NOMO-1 (cell line): ENCODE results near the gene NRIP3.
A peak's percentile ranks its signal among the peaks of the same experiment; 100 is the strongest.

Experiments used
- DNase-seq, 2 experiments: peaks; one replicate each; lab custom pipeline; 2025; ENCODE audit not compliant: unreplicated experiment in 2 of 2; lab: John Stamatoyannopoulos, UW

Gene NRIP3

DNA sequence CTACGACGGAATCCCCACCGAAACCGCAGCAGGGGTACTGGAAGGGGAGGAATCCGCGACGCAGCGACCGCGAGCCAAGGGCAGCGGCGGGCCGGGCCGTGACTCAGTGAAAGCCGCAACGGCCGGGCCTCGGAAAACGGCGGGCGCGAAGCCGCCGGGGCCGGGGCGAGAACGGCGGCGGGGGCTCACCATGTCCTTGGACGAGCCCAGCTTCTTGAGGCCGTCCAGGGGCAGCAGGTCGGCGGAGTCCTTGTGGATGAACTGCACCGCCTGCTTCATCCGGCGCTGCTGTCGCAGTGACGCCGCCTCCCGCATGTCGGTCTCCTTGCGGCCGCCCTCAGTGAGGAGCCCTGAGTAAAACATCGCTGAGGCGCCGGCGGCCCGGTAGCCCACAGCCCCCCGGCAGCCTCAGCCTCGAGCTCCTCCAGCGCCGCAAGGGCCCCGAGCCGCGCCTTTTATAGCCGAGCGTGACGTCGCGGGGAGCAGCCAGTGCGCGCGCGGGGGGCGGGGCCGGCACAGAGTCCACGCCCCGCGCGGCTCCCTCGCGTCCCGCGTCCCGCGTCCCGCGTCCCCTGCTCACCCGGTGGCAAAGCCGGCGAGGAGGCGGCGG lies at the start of gene NRIP3:
Gene NRIP3 (minus strand): TSS at position 429 of the 610 bp plus-strand sequence. CDS start 66 bp downstream, at position 363.
- peak; percentile 43 to 44 for DNase-seq

DNA sequence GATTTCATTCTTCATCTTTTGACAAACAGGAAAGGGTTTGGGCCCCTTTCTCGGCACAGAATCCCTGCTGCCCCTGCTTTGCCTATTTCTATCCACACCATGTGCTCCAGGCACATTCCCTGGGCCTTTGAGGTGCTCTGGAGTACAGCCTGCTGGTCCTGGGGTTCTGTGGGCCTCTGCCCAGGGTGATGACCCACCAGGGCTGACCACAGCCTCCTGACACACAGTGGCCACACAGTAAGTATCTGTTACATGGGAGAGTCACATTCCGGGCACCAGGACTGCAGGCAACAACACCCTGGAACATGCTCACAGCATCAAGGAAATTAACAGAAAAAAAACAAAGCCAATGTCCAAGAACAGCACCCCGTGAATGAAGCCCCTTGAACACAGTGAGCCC lies 48.5 kb upstream of the NRIP3 start:
- no peak for DNase-seq

DNA sequence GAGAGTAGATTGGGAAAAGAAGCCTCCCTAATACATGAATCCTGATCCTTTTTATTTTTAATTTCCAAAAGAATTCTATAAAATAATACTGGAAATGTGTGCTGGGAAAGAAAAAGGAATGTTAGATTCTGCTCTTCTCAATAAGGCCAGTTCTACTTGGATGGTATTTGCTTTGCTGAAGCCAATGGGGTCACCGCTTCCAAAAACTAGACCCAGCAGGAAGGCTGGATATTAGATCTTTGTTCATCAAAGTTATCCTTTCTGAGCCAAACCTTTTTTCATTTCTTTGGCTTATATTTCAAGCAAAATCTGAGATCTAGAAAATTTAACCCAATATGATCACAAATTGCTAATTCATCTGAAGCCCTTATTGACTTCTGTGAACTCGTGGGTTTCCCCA lies 46.2 kb upstream of the NRIP3 start:
- DNase-seq: no peak

DNA sequence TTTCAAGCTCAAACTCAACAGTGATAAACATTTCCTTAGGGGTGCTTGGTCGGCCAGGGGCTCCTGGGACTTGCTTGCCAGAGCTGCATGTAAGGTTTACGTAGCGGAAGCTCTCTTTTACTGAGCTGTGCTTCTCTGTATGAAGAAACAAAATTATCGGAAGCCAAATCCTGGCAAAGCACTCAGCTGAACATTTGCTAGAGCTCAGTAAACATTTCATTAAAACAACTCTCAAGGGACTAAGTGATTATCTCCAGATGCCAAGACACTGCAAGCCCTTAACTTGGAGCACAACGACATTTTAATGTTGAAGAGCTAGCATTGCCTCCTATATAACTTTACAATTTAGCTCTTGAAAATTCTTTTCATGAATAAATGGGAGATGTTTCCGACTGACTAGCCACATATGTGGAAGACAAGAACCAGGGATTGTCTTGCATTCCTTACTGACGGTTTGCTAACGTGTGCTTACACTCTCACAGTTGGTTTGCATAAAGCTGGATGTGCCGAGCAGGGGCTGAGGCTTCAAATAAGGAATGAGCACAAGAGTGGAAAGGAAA lies 44.2 kb upstream of the NRIP3 start:
- DNase-seq: no peak

DNA sequence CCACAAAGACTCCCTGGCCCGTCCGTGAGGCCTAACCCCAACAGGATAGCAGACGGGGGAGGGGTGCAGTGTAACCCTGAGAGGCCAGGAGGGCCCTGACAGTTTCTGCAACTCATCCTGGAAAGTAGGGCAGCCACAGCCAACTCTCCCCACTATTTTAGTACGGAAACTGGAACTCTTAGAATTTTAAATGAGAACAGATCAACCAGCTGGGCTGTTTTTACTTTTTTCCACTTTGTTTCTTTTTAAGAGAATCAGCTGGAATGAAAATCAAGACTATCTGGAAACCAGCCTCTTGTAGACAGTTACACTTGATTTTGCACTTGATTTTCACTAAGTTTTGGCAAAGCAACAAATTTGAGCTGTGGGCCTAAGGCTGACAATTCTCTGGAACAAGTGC lies 42.7 kb upstream of the NRIP3 start:
- DNase-seq: no peak

DNA sequence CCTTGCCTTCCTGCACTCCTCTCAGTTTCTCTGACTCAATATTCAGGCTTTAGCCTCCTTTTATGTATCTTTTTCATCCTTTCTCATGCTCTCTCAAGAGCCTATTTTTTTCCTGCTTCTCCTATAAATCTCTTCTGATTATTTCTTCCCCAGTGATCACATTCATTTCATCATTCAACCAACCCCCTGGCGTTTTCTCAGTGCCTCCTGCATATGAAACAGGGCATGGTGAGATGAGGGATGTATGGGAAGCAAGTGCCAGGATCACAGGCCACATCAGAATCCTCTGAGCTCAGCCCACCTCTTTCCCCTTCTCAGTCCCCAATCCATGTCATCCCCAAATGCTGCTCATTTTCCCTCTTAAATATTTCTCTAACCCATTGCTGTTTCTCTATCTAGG lies 38.7 kb upstream of the NRIP3 start:
- no peak for DNase-seq

DNA sequence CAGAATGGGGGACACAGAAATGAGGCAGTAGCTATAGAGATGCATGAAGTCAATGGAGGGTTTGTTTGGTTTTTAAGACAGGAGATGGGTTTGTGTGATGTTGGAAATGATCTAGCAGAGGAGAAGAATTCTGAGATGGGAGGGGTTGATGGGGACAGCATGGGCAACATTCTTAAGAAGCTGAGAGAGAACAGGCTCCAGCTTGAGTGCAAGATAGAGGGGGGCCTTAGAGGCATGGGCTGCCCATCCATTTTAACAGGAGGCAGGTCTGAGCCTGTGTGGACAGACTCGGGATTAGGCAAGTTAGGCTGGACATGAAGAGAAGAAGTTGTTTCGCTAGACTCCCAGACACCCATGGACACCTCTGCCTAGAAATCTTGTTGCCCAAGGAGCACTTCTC lies 37.9 kb upstream of the NRIP3 start:
- DNase-seq: no peak

DNA sequence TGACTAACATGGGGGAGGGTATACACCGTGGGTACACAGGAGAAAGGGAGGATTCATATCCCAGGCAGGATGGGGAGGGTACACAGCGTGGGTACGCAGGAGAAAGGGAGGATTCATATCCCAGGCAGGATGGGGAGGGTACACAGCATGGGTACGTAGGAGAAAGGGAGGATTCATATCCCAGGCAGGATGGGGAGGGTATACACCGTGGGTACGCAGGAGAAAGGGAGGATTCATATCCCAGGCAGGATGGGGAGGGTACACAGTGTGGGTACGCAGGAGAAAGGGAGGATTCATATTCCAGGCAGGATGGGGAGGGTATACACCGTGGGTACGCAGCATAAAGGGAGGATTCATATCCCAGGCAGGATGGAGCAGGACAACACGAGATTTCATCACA lies 36.6 kb upstream of the NRIP3 start:
- DNase-seq: no peak

DNA sequence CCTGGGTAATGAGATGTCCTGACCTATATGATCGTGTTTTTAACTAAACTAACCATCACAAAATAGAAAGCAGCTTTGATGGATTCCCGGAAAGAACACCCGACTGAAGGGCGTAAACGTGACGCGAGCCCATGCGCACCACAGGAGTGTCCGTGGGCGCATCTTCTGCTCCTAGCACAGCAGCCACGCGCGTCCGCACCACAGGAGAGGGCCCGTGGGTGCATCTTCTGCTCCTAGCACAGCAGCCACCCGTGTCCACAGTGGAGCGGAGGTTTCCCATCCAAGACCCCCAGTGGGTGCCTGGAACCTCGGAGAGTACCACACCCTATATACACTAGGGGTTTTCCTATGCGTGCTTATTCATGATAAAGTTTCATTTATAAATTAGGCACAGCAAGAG lies 36.1 kb upstream of the NRIP3 start:
- no peak for DNase-seq

DNA sequence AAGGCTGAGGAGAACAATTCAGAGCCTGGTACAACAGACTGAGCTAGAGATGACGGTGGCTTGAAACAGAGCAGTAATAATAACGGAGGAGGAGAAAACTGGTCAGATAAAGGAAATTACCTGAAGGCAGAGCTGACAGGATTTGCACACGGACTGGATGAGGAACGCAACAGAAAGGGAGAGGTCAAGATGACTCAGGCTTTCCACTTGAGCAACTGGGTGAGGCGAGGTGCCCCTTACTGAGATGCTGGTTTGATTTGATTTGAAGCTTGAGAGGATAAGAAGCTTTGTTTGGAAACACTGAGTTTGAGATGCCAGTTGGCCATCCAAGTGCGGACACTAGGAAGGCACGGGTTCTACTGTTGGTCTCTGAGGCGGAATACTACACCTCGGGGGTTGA lies 35.4 kb upstream of the NRIP3 start:
- DNase-seq: peak; percentile 6 to 64

DNA sequence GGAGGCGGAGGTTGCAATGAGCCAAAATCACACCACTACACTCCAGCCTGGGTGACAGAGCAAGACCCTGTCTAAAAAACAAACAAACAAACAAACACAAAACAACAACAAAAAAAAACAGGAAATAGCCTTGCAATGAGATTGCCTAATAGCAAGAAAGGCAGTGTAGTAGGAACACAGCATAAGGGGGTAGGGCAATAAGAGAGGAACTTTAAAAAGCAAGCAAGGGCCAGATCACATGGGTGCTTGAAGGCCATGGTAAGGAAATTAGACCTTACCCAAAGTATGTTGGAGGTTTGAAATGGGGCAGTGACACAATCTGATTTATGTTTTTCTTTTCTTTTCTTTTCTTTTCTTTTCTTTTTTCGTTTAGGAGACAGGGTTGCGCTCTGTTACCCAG lies 34.7 kb upstream of the NRIP3 start:
- peak; percentile 54 to 58 for DNase-seq

DNA sequence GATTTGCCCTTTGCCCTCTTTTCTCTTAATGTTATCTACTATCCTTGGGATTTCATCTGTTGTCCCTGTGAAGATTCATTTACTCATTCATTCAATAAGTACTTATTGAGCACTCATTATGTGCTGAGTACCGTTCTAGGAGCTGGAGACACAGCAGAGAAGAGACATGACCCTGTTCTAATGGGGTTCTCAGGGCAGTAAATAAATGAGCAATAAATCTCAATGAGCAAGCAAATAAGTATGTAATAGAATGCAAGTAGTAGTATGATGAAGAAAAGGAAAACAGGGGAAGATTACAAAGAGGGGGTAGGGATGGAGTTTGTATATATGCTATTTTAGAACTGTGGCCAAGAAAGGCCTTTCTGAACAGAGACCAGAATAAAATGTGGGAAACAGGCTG lies 34.2 kb upstream of the NRIP3 start:
- no peak for DNase-seq

DNA sequence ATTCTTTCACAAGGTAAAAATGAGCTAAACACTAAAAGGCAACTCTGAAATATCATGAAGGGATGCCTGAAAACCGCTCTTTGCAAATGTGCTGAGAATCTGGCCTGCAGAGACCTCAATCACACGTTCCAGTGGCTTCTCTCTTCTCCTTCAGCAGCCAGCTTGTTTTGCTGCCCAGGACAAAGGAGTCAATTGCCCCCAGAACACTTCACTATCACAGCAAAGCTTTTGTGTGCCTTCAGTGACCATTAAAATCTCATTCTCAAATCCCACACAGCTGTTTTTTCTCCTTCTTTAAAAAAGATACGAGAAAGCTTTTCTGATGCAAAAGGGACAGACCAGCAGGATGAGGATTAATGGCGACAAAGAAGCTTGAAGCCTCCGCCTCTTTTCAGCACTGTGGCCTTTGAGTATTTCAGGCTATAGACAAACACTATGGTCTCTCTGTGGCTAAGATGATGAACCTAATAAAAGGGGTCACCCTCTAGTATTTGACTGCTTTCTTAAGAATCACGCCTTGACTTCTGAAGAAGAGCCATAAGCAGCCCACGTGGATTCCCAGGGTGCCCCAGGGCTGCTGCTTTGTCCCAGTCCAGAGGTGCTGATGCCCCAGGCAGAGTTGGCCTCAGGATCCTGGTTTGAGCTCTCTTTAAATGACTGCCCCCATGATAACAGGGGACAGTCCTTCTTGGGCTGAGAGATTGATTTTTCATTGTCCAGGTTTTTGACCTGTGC lies 33.4 kb upstream of the NRIP3 start:
- DNase-seq: no peak

DNA sequence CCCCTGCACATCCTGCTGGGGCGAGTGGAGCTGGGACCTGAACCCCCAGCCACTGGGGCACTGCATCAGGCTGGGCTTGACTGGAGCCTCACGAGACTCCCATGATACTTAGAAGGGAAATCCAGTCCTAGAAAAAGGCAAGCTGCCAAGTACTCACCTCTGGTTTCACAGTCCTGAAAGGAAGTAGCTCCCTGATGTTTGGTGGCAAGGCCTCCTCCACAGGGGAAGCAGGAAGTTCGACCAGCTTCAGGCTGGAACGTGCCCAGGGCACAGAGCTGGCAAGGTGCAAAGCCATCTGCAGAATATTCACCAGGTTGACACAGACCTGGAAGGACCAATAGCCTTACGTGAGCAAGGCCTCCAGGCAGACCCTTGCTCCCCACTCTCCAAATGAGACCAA lies 26.8 kb upstream of the NRIP3 start:
- DNase-seq: no peak

DNA sequence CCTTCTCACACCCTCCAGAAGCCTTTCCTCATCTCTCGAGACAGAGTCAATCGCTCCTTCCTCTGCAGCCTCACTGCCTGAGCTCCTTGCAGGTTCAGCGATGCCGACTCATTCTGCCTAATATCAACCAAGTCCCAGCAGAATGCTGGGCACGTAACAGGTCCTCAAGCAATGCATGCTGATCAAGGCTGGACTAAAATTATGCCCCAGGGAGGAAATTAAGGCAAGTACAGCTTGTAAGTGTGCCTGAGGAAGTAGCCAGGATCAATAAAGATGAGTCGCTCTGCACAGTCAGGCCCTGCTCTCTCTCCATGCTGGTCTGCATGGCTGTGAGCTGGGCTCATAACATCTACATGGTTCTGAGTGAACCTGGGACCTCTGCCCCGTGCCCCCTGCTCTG lies 25.6 kb upstream of the NRIP3 start:
- DNase-seq: no peak

DNA sequence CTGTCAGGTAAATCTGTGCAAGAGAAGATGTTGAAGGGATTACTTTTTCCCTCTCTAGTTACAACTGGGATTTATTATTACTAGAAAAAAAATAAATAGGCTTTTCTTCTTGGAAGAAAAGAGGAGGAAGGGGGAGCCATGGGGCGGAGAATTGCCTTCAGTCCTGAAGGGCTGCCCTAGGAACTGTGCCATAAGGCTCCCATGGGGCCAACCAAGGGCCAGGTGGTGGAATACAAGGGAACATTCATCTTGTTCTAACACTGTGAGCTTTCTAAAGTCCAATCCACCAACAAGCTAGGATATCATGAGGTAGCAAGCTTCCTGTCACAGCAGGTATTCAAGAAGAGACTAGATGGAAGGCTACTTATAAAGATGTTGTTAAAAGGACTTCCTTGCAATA lies 24.8 kb upstream of the NRIP3 start:
- no peak for DNase-seq

DNA sequence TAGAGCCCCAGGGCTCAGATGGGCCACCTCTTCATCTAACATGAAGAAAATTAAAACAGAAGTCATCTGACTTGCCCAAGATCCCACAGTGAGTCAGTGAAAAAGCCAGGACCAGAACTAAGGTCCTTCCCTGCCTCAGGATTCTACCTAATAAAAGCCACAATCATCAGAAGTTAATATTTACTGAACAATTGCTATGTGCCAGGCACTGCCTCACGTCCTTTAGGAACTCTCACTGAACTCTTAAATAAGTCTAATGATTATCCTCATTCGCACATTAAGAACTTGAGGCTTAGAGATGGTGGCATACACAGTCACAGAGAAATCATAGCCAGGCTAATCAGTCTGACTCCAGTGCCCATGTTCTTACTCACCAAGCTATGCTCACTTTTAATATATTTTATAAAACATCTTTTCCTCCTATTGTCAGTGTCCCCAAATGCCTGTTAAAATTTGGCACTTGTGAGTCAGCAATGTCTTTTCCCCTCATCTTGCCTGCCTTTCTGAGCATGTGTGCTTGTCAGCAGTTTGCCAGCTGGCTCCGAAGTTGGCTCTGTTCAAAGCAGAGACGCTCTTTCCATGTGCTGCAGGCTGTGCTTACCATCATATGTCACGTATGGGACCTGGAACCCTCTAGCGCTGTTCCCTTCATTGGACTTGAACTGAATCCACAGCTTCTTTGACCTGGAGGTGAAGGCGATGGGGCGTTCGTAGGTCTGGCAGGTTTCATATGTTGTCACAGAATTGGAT lies 21.5 kb upstream of the NRIP3 start:
- DNase-seq: no peak

DNA sequence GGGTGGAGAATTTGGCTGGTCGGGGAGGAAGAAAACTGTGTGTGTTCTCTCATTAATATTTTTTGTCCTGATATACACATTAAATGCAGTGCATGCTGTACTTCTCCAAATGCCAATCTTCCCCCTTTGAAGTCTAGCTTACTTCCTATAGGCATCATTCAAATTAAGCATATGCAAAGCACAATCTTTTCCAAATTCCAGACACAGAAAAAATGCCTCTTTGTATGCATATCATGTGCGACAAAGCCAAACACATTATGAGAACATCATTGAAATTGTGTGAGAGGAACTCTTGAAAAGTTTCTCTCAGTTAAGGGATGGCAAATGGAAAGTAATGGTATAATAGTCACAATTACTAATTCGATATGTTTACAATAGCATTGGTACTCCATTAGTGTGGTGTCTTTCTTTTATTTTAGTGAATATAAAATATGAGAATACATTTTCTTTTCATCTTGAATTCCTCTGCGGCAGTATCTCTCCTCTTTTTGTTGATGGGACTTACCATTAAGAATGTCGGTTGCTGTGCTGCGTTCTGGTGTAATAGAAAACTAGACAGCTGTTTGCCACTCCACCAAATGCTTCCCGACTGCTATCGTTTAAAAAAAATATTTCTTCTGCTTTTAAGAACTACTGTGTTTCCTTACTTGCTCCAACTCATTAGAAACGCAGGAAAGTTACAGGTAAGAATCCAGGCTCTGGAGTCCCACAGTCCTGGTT lies 19.3 kb upstream of the NRIP3 start:
- no peak for DNase-seq

DNA sequence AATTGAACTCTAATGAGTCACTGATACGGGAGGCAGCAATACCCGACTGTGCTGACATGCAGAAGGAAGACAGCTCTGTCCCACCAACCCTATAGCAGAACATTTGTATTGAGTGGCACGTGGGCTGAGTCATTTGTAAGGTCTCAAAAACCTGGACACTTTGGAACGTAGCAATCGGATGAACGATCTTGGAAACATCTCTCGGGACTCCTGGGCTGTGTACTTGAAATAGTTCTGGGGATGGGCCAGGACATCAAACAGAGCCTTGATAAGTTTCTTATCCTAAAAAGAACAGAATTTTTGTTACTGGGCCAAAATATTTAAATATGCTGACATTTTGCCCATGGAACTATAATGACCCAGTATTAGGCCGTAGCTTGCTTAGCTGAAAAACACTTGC lies 17.1 kb upstream of the NRIP3 start:
- DNase-seq: no peak

DNA sequence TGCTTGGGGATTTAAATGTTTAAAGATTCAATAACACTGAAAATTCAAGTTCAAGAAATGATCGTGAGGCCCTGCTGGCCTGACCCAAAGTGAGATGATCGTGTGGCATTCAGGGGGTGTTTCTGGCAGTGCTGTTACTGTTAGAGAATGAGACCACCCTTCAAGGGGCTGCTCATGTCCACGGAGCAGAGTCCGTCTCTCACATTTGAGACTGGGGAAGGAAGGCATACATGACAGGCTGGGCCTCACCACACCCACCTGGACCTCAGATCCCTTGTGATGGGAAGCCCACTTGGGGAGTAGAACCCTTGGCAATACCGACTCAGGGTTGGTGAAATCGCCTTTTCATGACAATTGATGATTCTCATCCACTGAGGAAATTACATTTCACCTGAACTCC lies 16.1 kb upstream of the NRIP3 start:
- DNase-seq: no peak

DNA sequence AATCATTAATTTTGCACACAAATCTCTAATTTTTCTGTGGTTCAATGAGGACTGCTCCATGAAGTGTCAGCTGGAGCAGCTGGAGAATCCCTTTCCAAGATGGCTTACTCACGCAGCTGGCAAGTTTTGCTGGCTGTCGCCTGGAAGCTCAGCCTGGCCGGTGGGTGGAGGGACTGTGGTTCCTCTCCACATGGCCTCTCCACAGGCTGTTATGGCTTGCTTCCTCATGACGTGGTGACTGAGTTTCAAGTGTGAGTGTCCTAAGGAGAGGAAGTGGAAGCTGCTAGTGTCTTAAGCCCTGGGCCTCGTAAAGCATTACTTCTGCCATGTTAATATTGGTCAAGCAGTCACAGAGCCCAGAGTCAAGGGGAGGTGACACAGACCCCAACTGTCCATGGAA lies 14.0 kb upstream of the NRIP3 start:
- DNase-seq: peak; percentile 78 to 92
